ENCODE data around the gene MYRFL.
"Not testable (repeated sequence)": the region's sequence is repeated elsewhere in the genome, so short reads cannot be mapped to it uniquely, and the experiment has no call there.

GRCh38 chr12:69994086-69994485 lies 169.1 kb downstream of the MYRFL start:
- not testable (repeated sequence) for TF ChIP-seq CTCF, POLR2A, POLR2AphosphoS5 (IDR thresholded peaks at IDR 0.05)

Measured in breast epithelium (tissue), 3 donors.